ENCODE data around the gene UBALD2.
"Not testable (repeated sequence)": the region's sequence is repeated elsewhere in the genome, so short reads cannot be mapped to it uniquely, and the experiment has no call there.

Gene UBALD2

GRCh38 chr17:76264755-76265623, at the start of gene UBALD2:
UBALD2 (plus strand) TSS chr17:76265348; CDS start chr17:76265506, 158 bp downstream.
- peak; percentile 99 for DNase-seq

DNA sequence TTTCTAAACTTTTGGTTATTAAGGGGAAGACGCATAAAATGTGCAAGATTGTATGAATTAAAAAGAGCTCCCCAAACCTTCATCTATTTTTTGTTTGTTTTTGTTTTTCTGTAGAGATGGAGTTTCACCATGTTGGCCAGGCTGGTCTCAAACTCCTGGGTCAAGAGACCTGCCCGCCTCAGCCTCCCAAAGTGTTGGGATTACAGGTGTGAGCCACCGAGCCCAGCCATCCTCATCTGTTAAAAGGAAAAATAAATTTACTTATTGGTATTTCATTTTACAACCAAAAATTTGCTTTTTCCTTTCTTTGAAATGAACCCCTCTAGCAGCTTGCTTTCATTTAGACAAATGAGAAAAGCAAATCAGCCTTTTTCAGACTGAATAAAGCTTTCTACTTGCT, 48.1 kb upstream of the UBALD2 start:
- DNase-seq, result no peak

GRCh38 chr17:76219670-76220383, 45.3 kb upstream of the UBALD2 start:
- DNase-seq, result no peak

DNA sequence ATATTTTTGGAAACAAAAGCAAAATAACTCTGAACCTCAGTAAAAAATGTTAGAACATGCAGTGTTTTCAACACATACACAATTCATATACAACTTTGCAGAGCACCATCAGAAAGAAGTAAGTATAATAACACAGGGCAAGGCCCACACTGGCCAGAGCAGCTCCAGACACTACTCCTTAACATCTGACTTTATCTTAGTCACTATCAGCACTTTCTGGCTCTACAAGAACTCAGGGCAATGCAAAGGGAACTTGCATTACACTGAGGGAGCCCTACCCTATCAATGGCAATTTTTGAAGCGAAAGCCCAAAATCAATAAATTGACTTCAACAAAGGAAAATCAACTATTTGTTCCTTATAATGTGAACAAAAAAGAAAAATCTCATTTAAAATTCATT, 41.3 kb upstream of the UBALD2 start:
- DNase-seq, result no peak

GRCh38 chr17:76225373-76226086, 39.6 kb upstream of the UBALD2 start:
- not testable (repeated sequence) for DNase-seq

DNA sequence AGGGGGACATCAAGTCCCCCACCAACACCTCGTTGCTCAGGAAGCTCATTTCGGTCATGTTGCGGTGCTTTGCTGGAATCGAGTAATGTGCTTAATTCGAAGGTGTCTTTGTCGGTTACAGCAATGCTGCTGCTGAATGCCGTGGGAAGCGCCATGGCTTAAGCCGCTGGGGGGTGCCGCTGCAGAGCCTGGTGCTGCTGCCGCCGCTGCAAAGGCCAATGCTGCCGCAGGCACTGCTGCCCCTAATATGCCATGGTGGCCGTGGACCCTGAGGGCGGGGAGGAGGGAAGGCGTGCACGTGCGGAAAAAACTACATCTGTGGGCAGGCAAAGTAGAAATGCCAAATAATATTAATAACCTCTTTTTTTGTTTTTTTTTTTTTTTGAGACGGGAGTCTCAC, 38.4 kb upstream of the UBALD2 start:
- DNase-seq, result not testable (repeated sequence)

DNA sequence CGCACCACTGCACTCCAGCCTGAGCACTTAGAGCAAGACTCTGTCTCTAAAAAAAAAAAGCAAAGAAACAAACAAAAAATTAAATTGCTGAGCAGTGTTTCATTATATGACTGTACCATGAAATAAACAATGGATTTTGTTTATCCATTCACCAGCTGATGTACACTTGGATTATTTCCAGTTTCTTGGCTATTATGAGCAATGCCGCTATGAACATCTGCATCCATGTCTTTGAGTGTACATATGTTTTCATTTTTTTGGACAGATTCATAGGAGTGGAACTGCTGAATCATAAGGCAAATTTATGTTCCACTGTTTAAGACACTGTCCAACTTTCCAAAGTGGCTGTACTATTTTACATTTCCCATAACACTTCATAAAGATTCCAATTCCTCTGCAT, 32.8 kb upstream of the UBALD2 start:
- DNase-seq, result no peak

DNA sequence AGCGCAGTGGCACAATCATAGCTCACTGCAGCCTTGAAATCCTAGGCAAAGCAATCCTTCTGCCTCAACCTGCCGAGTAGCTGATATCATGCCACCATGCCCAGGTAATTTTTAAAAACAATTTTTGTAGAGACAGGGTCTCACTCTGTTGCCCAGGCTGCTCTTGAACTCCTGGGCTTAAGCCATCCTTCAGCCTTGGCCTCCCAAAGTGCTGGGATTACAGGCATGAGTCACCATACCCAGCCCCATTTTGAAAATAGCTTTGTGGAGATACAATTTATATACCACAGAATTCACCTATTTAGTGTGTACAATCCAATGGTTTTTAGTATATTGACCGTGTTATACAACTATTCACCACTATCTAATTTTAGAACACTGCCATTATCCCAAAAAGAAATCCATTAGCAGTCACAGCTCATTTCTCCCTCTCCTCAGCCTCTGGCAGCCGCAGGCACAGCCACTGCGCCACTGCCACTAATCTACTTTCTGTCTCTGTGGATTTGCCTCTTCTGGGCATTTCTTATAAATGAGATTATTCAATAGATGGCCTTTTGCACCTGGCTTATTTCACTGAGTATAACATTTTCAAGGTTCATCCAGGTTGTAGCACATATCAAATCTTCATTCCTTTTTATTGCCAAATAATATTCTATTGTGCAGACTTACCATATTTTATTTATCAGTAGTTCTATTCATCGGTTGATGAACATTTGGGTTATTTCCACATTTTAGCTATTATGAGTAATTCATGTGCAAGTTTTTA, 31.4 kb upstream of the UBALD2 start:
- DNase-seq, result no peak

- no peak for DNase-seq
Observed at GRCh38 chr17:76234354-76234679, 30.8 kb upstream of the UBALD2 start.

DNA sequence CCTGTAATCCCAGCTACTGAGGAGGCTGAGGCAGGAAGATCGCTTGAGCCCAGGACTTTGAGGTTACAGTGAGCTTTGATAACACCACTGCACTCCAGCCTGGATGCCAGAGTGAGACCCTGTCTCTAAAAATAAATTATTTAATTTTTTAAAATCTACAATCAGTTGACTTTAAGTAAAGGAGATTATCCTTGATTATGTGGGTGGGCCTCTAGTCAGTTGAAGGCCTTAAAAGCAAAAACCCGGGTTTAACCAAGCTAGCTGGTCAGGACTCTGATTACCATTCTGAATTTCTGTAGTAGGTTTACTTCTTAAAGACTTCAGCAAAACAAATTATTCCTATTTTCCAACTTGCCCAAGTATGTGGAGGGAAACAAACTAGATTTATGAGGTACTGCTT, 29.3 kb upstream of the UBALD2 start:
- no peak for DNase-seq

- no peak for DNase-seq
Observed at GRCh38 chr17:76236603-76237002, 28.5 kb upstream of the UBALD2 start.

- DNase-seq, result no peak
Observed at GRCh38 chr17:76237859-76238313, 27.3 kb upstream of the UBALD2 start.

GRCh38 chr17:76238847-76239537, 26.2 kb upstream of the UBALD2 start:
- no peak for DNase-seq

GRCh38 chr17:76239538-76240274, 25.4 kb upstream of the UBALD2 start:
- no peak for DNase-seq

DNA sequence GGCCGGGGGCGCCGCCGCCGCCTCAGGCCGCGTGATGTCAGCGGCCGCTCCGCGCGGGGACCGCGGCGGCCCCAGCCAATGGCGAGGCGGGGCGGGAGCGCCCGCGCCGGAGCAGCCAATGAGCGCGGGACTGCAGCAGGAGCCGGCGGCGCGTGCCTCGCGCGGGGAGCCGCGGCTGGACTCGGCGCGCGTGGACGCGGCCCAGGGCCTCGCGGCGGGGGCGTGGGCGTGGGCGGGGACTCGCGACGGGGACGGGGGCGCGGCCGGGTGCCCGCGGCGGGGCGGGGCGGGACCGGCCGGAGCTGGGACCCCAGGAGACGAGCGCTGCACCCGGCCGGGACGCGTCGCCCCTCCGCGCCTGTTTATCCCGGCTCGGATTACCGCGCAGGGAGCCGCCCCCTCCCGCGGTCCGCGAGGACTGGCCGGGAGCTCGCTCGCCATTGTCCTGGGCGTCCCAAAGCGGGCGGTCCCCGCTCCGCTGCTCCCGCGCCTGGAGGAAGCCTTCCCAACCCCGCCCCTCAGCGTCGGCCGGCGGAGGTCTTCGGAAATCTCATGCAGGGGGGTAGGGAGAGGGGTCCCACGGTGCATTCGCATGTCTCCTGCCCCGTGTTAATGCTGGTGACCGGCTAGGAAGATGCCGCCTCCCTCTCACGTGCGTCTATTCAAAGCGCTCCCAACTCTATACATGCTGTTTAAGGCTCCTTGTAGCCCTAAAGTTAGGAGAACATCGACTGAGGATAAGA, 24.5 kb upstream of the UBALD2 start, which contains the start of gene RNF157:
Gene RNF157, minus strand, starts transcription at position 33 of the 743 bp plus-strand sequence. CDS start 253 bp downstream, outside the sequence.
- peak; percentile 48 for DNase-seq

GRCh38 chr17:76241204-76241538, 24.0 kb upstream of the UBALD2 start:
- DNase-seq, result no peak

DNA sequence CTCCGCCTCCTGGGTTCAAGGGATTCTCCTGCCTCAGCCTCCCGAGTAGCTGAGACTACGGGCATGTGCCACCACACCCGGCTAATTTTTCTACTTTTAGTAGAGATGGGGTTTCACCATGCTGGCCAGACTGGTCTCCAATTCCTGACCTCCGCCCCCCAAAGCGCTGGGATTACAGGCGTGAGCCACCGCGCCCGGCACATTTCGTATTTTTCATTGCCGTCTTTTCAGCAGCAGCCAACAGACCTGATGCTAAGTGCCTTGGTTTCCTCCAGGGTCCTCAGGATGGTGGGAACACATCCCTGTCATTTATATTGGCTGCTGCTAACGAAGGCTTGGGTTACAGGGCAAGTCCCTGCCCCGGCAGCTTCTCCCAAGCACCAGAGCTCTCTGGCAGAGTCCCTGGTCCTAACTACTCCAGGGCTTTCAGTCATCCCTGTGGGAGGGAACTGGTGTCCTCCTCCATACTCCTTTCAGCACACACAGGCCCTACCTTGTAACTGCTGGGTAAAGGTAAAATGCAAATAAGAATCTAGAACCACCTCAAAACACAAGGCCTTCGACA, 23.4 kb upstream of the UBALD2 start:
- DNase-seq, result no peak

DNA sequence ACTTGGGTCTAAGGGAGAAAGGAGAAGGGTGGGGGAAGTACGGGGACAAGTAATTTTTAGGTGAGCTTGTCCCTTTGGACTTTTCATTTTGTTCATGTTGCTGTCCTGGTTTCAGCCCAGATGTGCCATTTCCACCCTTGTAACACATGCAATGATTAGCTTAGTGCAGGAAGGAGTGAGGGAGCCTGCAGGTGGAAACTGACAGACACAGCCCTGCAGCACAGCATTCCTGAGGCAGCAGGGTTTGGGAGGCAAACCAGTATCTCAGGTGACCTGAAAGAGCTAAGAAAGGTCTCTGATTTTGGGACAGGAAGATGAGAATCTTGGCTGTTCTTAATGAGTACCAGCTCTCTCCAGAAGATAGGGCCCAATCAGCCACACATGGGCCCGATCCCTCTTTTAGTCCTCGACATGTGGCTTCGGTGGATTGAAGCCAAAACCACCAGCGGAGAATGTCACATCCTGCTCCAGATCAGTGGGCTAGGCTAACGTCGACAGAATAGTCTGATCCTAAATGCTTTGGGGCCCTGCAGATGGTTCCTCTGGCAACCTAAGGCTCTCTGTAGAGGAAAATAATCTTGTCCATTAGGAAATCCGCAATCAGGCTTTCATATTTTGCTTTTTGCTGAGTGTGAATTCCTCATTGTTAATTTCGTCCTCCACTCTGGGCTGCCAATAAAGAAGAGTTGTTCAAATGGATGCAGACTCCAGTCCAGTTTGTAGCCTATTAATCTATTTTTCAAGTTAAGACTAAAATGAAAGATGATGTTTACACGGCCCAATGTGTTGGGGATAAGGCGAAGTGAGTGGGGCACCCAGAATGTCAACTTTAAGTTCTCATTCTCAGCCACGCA, 21.1 kb upstream of the UBALD2 start:
- peak; percentile 90 for DNase-seq

GRCh38 chr17:76244721-76245120, 20.4 kb upstream of the UBALD2 start:
- DNase-seq, result not testable (repeated sequence)
